H1 (cell line): ENCODE data around the gene EIF2B2. TPM values are rescaled to one million over a fixed set of nuclear protein-coding genes. Genes with fewer than 3 reads are reported as not detected.
A peak's percentile ranks its signal among the peaks of the same experiment; 100 is the strongest.

Experiments
- CTCF ChIA-PET: fragments of 300-600 bp; sonication (Branson Sonifier 250); formaldehyde crosslinking; loops from one replicate; lab custom pipeline; 2021; ENCODE audit not compliant: partially characterized antibody; lab: Charles Lee
- POLR2A ChIA-PET: fragments of 300-600 bp; sonication (Branson Sonifier 250); formaldehyde crosslinking; loops from one replicate; lab custom pipeline; 2021; ENCODE audit warnings: inconsistent platforms; ENCODE audit not compliant: partially characterized antibody; lab: Charles Lee
- DNase-seq, 2 experiments: peaks; one replicate each; pipeline versions ENCODE4 v3.0.0 to v3.0.0-alpha.2; 2010 to 2022; ENCODE audit warnings: low spot score in 2 of 2, low read depth in 1 of 2, mixed read lengths in 1 of 2
- FAIRE-seq: peaks from 2 replicates; lab custom pipeline; 2011; peaks lifted over from hg19 to GRCh38; lab: Jason Lieb, UNC
- H2AFZ ChIP-seq: 2 replicates; pipeline ENCODE4 v1.8.1; 2012; ENCODE audit warnings: low read length, inconsistent platforms
- H2AK5ac ChIP-seq: 2 replicates; pipeline ENCODE4 v1.6.1; 2013; ENCODE audit warnings: low read depth, low read length
- H2BK120ac ChIP-seq: replicated peaks from 2 replicates; pipeline ENCODE3; 2013; ENCODE audit warnings: low read depth, low read length, inconsistent platforms
- H2BK12ac ChIP-seq: 2 replicates; pipeline ENCODE4 v1.6.1; 2013; ENCODE audit warnings: low read depth, low read length
- H2BK15ac ChIP-seq: 2 replicates; pipeline ENCODE4 v1.6.1; 2013; ENCODE audit warnings: low read length
- H2BK20ac ChIP-seq: 2 replicates; pipeline ENCODE4 v1.6.1; 2013; ENCODE audit warnings: low read length
- H2BK5ac ChIP-seq: 2 replicates; pipeline ENCODE4 v1.6.1; 2013; ENCODE audit warnings: low read depth, low read length
- H3K14ac ChIP-seq: 2 replicates; pipeline ENCODE4 v1.6.1; 2013; ENCODE audit warnings: inconsistent platforms; ENCODE audit not compliant: insufficient read length
- H3K18ac ChIP-seq: 2 replicates; pipeline ENCODE4 v1.6.1; 2013; ENCODE audit warnings: low read length; ENCODE audit errors: extremely low read depth
- H3K23ac ChIP-seq: 2 replicates; pipeline ENCODE4 v1.6.1; 2013; ENCODE audit warnings: inconsistent platforms; ENCODE audit not compliant: insufficient read length
- H3K23me2 ChIP-seq: 2 replicates; pipeline ENCODE4 v1.6.1; 2013; ENCODE audit warnings: low read depth, low read length
- H3K27ac ChIP-seq: 2 replicates; pipeline ENCODE4 v1.6.1; 2011; ENCODE audit warnings: low read depth, low read length, inconsistent platforms
- H3K27me3 ChIP-seq, 4 experiments: replicated peaks in 1 of 4; 1 replicate in 1 of 4; 2 replicates in 3 of 4; pipeline versions ENCODE4 v1.6.1 to v1.8.1; 2011 to 2013; ENCODE audit warnings: low read length in 3 of 4, mild to moderate bottlenecking in 3 of 4, inconsistent platforms in 2 of 4, mixed read lengths in 2 of 4, moderate library complexity in 1 of 4; ENCODE audit not compliant: control insufficient read depth in 3 of 4, insufficient read depth in 3 of 4; ENCODE audit errors: extremely low read depth in 1 of 4
- H3K36me3 ChIP-seq, 4 experiments: 2 replicates each; pipeline versions ENCODE4 v1.6.1 to v1.8.1; 2011 to 2013; ENCODE audit warnings: mild to moderate bottlenecking in 4 of 4, low read length in 3 of 4, moderate library complexity in 2 of 4, control low read depth in 1 of 4, inconsistent platforms in 1 of 4; ENCODE audit not compliant: insufficient read depth in 4 of 4, control insufficient read depth in 2 of 4
- H3K4ac ChIP-seq: replicated peaks from 2 replicates; pipeline ENCODE3; 2013; ENCODE audit warnings: low read length, low read depth, mixed read lengths, inconsistent platforms; ENCODE audit not compliant: insufficient read length
- H3K4me1 ChIP-seq, 4 experiments: replicated peaks in 1 of 4; 1 replicate in 1 of 4; 2 replicates in 3 of 4; pipeline versions ENCODE4 v1.6.1 to v1.8.1; 2011 to 2013; ENCODE audit warnings: low read length in 3 of 4, inconsistent platforms in 2 of 4, mixed read lengths in 1 of 4; ENCODE audit not compliant: insufficient read depth in 4 of 4, control insufficient read depth in 3 of 4
- H3K4me2 ChIP-seq, 2 experiments: 2 replicates each; pipeline versions ENCODE4 v1.6.1 to v1.8.1; 2011 to 2013; ENCODE audit warnings: low read depth in 2 of 2, low read length in 2 of 2, control low read depth in 1 of 2, inconsistent platforms in 1 of 2, mild to moderate bottlenecking in 1 of 2; ENCODE audit not compliant: insufficient read depth in 1 of 2
- H3K4me3 ChIP-seq, 4 experiments: fragments of 200-600, 300-600 bp in 1 of 4; sonication (generic), shearing (Covaris generic), sonication (Bioruptor Twin) in 1 of 4; 2 replicates each; pipeline versions ENCODE4 v1.5.1 to v1.8.1; 2011 to 2016; ENCODE audit warnings: low read length in 4 of 4, low read depth in 3 of 4, control low read depth in 2 of 4, inconsistent platforms in 2 of 4, mild to moderate bottlenecking in 2 of 4, mixed read lengths in 1 of 4, moderate library complexity in 1 of 4; ENCODE audit not compliant: insufficient read depth in 2 of 4; ENCODE audit errors: extremely low read depth in 1 of 4
- H3K56ac ChIP-seq: replicated peaks from 2 replicates; pipeline ENCODE3; 2013; ENCODE audit warnings: low read depth, mild to moderate bottlenecking, mixed read lengths, low read length, inconsistent platforms; ENCODE audit not compliant: insufficient read length
- H3K79me1 ChIP-seq: 2 replicates; pipeline ENCODE4 v1.6.1; 2013; ENCODE audit warnings: low read depth, low read length, control low read depth
- H3K79me2 ChIP-seq, 2 experiments: 2 replicates each; pipeline versions ENCODE4 v1.6.1 to v1.8.1; 2012 to 2013; ENCODE audit warnings: low read length in 2 of 2, mild to moderate bottlenecking in 2 of 2, inconsistent platforms in 1 of 2; ENCODE audit not compliant: insufficient read depth in 2 of 2, control insufficient read depth in 1 of 2
- H3K9ac ChIP-seq, 4 experiments: replicated peaks in 1 of 4; 1 replicate in 1 of 4; 2 replicates in 3 of 4; pipeline versions ENCODE4 v1.6.1 to v1.8.1; 2011 to 2013; ENCODE audit warnings: low read depth in 3 of 4, low read length in 3 of 4, control low read depth in 2 of 4, mild to moderate bottlenecking in 2 of 4, moderate library complexity in 2 of 4, inconsistent platforms in 1 of 4; ENCODE audit errors: extremely low read depth in 1 of 4
- H3K9me3 ChIP-seq, 2 experiments: 2 replicates each; pipeline versions ENCODE4 v1.6.1 to v1.8.1; 2012 to 2013; ENCODE audit warnings: mild to moderate bottlenecking in 2 of 2, moderate library complexity in 2 of 2, control low read depth in 1 of 2, inconsistent platforms in 1 of 2, low read depth in 1 of 2, low read length in 1 of 2, mixed read lengths in 1 of 2; ENCODE audit not compliant: insufficient read depth in 2 of 2
- H4K20me1 ChIP-seq, 2 experiments: replicated peaks in 1 of 2; 2 replicates each; pipeline versions ENCODE3 to v1.8.1; 2011 to 2013; ENCODE audit warnings: inconsistent platforms in 2 of 2, low read length in 2 of 2, mild to moderate bottlenecking in 1 of 2; ENCODE audit not compliant: insufficient read depth in 2 of 2, control insufficient read depth in 1 of 2
- H4K5ac ChIP-seq: 2 replicates; pipeline ENCODE4 v1.6.1; 2013; ENCODE audit warnings: low read length, low read depth, mixed read lengths, inconsistent platforms; ENCODE audit not compliant: insufficient read length
- H4K8ac ChIP-seq: 2 replicates; pipeline ENCODE4 v1.8.0; 2013; ENCODE audit warnings: mild to moderate bottlenecking, moderate library complexity, low read length, inconsistent platforms; ENCODE audit not compliant: insufficient read depth; ENCODE audit errors: extremely low read depth
- H4K91ac ChIP-seq: replicated peaks from 2 replicates; pipeline ENCODE3; 2013; ENCODE audit warnings: low read length, mixed read lengths, inconsistent platforms; ENCODE audit not compliant: insufficient read length
- HDAC6 ChIP-seq: IDR thresholded peaks from one replicate; pipeline ENCODE4 v1.7.1; 2012; ENCODE audit warnings: low read depth, mild to moderate bottlenecking, inconsistent platforms, low read length, moderate library complexity
- JUN ChIP-seq: IDR thresholded peaks from 2 replicates; pipeline ENCODE4 v1.6.1; 2011; ENCODE audit warnings: low read depth, mild to moderate bottlenecking, improper control_type of control experiment, low read length
- WGBS, 2 experiments: shearing (Covaris generic) in 1 of 2; methylation state at CpG; one replicate each; pipeline versions ENCODE4 v1.1.6 to v1.1.7; 2013 to 2015; ENCODE audit warnings: low lambda C conversion rate in 2 of 2, mixed read lengths in 2 of 2, inconsistent platforms in 1 of 2, low coverage in 1 of 2, missing lambda C conversion rate in 1 of 2; ENCODE audit not compliant: insufficient replicate concordance in 2 of 2, insufficient coverage in 1 of 2, insufficient read length in 1 of 2; ENCODE audit errors: extremely low coverage in 1 of 2, missing lambda C conversion rate in 1 of 2; 5-methylcytosine and 5-hydroxymethylcytosine counted together
- polyA plus RNA-seq, 7 experiments: library from polyadenylated mRNA; depleted of rRNA in 3 of 7; stranded (reverse) in 5 of 7; unstranded in 2 of 7; fragments of >200 nt in 5 of 7; fragments of 200-250 nt in 2 of 7; gene quantifications; 1 replicate in 5 of 7; 2 replicates in 1 of 7; 4 replicates in 1 of 7; pipeline versions ENCODE4 v1.2.1 to v1.2.3, GENCODE V29; 2011 to 2013; ENCODE audit warnings: missing spikeins in 2 of 7, mixed read lengths in 2 of 7
- total RNA-seq: library from RNA; stranded (reverse); fragmentation: NEBNext Ultra II Directional; extraction: Animal tissue kit (Norgen Biotek cat#: 25700); gene quantifications from 2 replicates; pipeline ENCODE4 v1.2.1, GENCODE V29; 2021

The EIF2B2 gene
- total and polyA plus RNA-seq, 2 of the 8 experiments (the other 6 are each of a cell fraction or from before 2014, with no cell fraction given), result 42.6 to 79.9 TPM

GRCh38 chr14:74981833-74982232, 20.9 kb upstream of the EIF2B2 start:
- TF ChIP-seq HDAC6, result no peak
- no peak for TF ChIP-seq JUN
- no peak overlapping the region for H3K4me2 ChIP-seq
- peaks cover 0 to 31% (median 24%) of the 10 kb centered on the region in 4 experiments; a peak in 6 of 7 replicates for H3K4me1 ChIP-seq
- no peak overlapping the region for H3K56ac ChIP-seq
- no peak overlapping the region for H2BK5ac ChIP-seq
- DNase-seq (no peak), FAIRE-seq (no peak)
- H3K79me2 ChIP-seq, result no peaks in the 10 kb centered on the region
- H4K5ac ChIP-seq, result no peak overlapping the region
- ChIA-PET CTCF (interaction anchor here (0.9 to 4.5 kb wide), 11 partner anchors 10 to 122 kb away, joined by 3 to 30 read pairs (median 5); partner anchors contain the start of gene EIF2B2), POLR2A (interaction anchor here (0.6 to 1.5 kb wide), 4 partner anchors 17 to 1118 kb away, joined by 3 read pairs; no protein-coding TSS in a partner anchor)
- 0 out of 2 replicates have a peak overlapping the region, but pooled peaks have one; percentile 27 for H2BK12ac ChIP-seq
- H3K9me3 ChIP-seq, result no peaks in the 10 kb centered on the region
- no peak overlapping the region for H3K9ac ChIP-seq
- no peak overlapping the region for H2BK15ac ChIP-seq
- no peak overlapping the region for H2AFZ ChIP-seq
- no peak overlapping the region for H3K4me3 ChIP-seq
- peaks cover 0 to 2% (median 0%) of the 10 kb centered on the region in 4 experiments; a peak in 1 of 7 replicates for H3K27me3 ChIP-seq
- H2BK120ac ChIP-seq, result no peak overlapping the region
- H2BK20ac ChIP-seq, result no peak overlapping the region
- no peaks in the 10 kb centered on the region for H3K36me3 ChIP-seq
- WGBS, 2 experiments, result 88% methylated on average over 4 of the region's 5 CpGs; no CpG with 5 or more reads in 1 of the 2 experiments
- H4K20me1 ChIP-seq, result no peaks in the 10 kb centered on the region
- no peaks in the 10 kb centered on the region for H3K79me1 ChIP-seq
- no peak overlapping the region for H3K14ac ChIP-seq
- no peak overlapping the region for H4K8ac ChIP-seq
- H3K18ac ChIP-seq, result no peak overlapping the region
- no peak overlapping the region for H3K27ac ChIP-seq
- H3K23ac ChIP-seq, result no peak overlapping the region
- no peak overlapping the region for H2AK5ac ChIP-seq
- H3K23me2 ChIP-seq, result no peaks in the 10 kb centered on the region
- no peak overlapping the region for H3K4ac ChIP-seq
- H4K91ac ChIP-seq, result no peak overlapping the region
